Panc1 (cell line): Measurements from ENCODE around the gene MGAT5. TPM values are rescaled to one million over a fixed set of nuclear protein-coding genes. Genes with fewer than 3 reads are reported as not detected.

Source experiments
- ATAC-seq: fragments of 200-7000 bp; cut with Tn5 transposase; 2 replicates; pipeline ENCODE4 v1.9.1; 2020; ENCODE audit warnings: mild to moderate bottlenecking, moderate library complexity
- BruUV-seq: library from RNA; stranded (reverse); fragments of 400-500 nt; replicated peaks from 2 replicates; lab custom pipeline; 2021; lab: Mats Ljungman, UMichigan
- CTCF ChIA-PET: fragments of 300-600 bp; sonication (Branson Sonifier 250); formaldehyde crosslinking; loops from one replicate; lab custom pipeline; 2022; ENCODE audit warnings: antibody characterized with exemption; lab: Charles Lee
- POLR2A ChIA-PET: fragments of 300-600 bp; sonication (Branson Sonifier 250); formaldehyde crosslinking; loops from one replicate; lab custom pipeline; 2022; ENCODE audit warnings: antibody characterized with exemption; lab: Charles Lee
- DNase-seq: peaks from one replicate; pipeline ENCODE4 v3.0.0-alpha.2; 2010; ENCODE audit warnings: low read depth, low spot score
- H3K27ac ChIP-seq: 2 replicates; pipeline ENCODE4 v1.5.1; 2011; ENCODE audit warnings: mild to moderate bottlenecking, low read length, inconsistent platforms
- H3K27me3 ChIP-seq: fragments of 200-500 bp; sonication (Bioruptor generic); 2 replicates; pipeline ENCODE4 v1.6.0; 2014; ENCODE audit warnings: low read length, inconsistent platforms; ENCODE audit not compliant: control insufficient read depth, insufficient read depth
- H3K36me3 ChIP-seq: fragments of 200-500 bp; sonication (Bioruptor generic); 2 replicates; pipeline ENCODE4 v1.5.1; 2014; ENCODE audit warnings: inconsistent platforms, mild to moderate bottlenecking, low read length, moderate library complexity; ENCODE audit not compliant: control insufficient read depth, insufficient read depth
- H3K4me1 ChIP-seq: 2 replicates; pipeline ENCODE4 v1.5.1; 2011; ENCODE audit warnings: inconsistent platforms, mild to moderate bottlenecking, low read length, moderate library complexity; ENCODE audit not compliant: control insufficient read depth, insufficient read depth
- H3K4me3 ChIP-seq, 2 experiments: 2 replicates each; pipeline ENCODE4 v1.5.1; 2011 to 2012; ENCODE audit warnings: low read depth in 2 of 2, low read length in 2 of 2, mild to moderate bottlenecking in 2 of 2, inconsistent platforms in 1 of 2, moderate library complexity in 1 of 2
- H3K9me3 ChIP-seq: fragments of 200-500 bp; sonication (Bioruptor generic); 2 replicates; pipeline ENCODE4 v1.5.1; 2014; ENCODE audit warnings: low read depth, mild to moderate bottlenecking, inconsistent platforms, low read length, moderate library complexity; ENCODE audit not compliant: control insufficient read depth, insufficient read depth
- POLR2AphosphoS5 ChIP-seq: IDR thresholded peaks from 2 replicates; pipeline ENCODE4 v1.6.1; 2012; ENCODE audit warnings: mild to moderate bottlenecking, low read depth, low read length, moderate library complexity
- SIN3A ChIP-seq: IDR thresholded peaks from 2 replicates; pipeline ENCODE4 v1.6.1; 2012; ENCODE audit warnings: low read depth, mild to moderate bottlenecking, low read length, moderate library complexity, borderline replicate concordance; ENCODE audit not compliant: insufficient read depth
- TCF7L2 ChIP-seq: IDR thresholded peaks from 2 replicates; pipeline ENCODE4 v1.6.1; 2011; ENCODE audit warnings: mild to moderate bottlenecking, low read depth, low read length, inconsistent platforms
- in situ Hi-C: cut with HindIII; loops from 2 replicates; pipeline ENCODE4 v1.10.0; 2016; ENCODE audit warnings: low sequenced_read_pairs, low pct_unique_long_range_greater_than_20kb
- intact Hi-C: fragments of 100-400 bp; cut with micrococcal nuclease; formaldehyde crosslinking; loops from one replicate; pipeline ENCODE4 v1.10.0; 2022; ENCODE audit not compliant: unreplicated experiment
- total RNA-seq: library from RNA; stranded (reverse); gene quantifications from one replicate; pipeline ENCODE4 v1.2.1, GENCODE V29; 2021; ENCODE audit not compliant: unreplicated experiment
- TF ChIP-seq, protein P1 (sequence below), 2 experiments: IDR thresholded peaks; 2 replicates each; pipeline ENCODE4 v1.6.1; 2011 to 2012; ENCODE audit warnings: low read depth in 2 of 2, control low read depth in 1 of 2, low read length in 1 of 2, mild to moderate bottlenecking in 1 of 2, moderate library complexity in 1 of 2; ENCODE audit not compliant: insufficient read depth in 1 of 2
- TF ChIP-seq, protein P2 (sequence below): fragments of 450-650 bp; IDR thresholded peaks from 2 replicates; pipeline ENCODE4 v1.5.1; 2017; ENCODE audit warnings: mild to moderate bottlenecking

The MGAT5 gene
- total RNA-seq, 1 experiment from 2014 or later = 22.1 TPM

DNA sequence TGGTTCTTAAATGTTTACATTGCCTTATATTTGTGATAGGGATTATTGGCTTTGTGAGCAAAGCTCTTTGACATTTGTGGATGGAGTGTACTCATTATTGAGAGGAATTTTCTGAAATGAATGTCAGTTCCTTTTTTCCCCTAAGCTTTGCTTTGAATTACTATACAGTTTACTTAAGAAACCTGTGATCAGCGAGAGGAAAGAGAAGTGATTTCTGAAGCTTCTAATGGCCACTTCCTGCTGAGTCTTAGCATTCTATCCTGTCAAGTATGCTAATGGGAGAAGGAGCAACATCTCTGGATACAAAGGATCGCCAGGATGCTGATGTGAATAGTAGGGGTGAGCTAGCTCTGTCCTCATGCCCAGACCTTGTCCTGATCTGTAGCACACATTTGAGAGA is 47.8 kb upstream of the MGAT5 start:
- no peak for DNase-seq
- Histone ChIP-seq H3K27me3 (no peaks in the 10 kb centered on the region), H3K36me3 (no peaks in the 10 kb centered on the region), H3K9me3 (no peaks in the 10 kb centered on the region), H3K4me3 (no peak overlapping the region), H3K4me1 (no peaks in the 10 kb centered on the region), H3K27ac (no peak overlapping the region)
- intact Hi-C loops = loop anchor here (5.0 kb wide), 2 partner anchors 89 to 319 kb away; no protein-coding TSS in a partner anchor
- BruUV-seq = no TSS peak
- TF ChIP-seq, protein P1, sequence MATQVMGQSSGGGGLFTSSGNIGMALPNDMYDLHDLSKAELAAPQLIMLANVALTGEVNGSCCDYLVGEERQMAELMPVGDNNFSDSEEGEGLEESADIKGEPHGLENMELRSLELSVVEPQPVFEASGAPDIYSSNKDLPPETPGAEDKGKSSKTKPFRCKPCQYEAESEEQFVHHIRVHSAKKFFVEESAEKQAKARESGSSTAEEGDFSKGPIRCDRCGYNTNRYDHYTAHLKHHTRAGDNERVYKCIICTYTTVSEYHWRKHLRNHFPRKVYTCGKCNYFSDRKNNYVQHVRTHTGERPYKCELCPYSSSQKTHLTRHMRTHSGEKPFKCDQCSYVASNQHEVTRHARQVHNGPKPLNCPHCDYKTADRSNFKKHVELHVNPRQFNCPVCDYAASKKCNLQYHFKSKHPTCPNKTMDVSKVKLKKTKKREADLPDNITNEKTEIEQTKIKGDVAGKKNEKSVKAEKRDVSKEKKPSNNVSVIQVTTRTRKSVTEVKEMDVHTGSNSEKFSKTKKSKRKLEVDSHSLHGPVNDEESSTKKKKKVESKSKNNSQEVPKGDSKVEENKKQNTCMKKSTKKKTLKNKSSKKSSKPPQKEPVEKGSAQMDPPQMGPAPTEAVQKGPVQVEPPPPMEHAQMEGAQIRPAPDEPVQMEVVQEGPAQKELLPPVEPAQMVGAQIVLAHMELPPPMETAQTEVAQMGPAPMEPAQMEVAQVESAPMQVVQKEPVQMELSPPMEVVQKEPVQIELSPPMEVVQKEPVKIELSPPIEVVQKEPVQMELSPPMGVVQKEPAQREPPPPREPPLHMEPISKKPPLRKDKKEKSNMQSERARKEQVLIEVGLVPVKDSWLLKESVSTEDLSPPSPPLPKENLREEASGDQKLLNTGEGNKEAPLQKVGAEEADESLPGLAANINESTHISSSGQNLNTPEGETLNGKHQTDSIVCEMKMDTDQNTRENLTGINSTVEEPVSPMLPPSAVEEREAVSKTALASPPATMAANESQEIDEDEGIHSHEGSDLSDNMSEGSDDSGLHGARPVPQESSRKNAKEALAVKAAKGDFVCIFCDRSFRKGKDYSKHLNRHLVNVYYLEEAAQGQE (IDR thresholded peaks at IDR 0.05; ENCODE audit: insufficient read depth in 1 of 2, low read depth in 2 of 2, low read length in 1 of 2) = no peak
- TF ChIP-seq TCF7L2 (no peak), POLR2AphosphoS5 (no peak), SIN3A (no peak)
- TF ChIP-seq, protein P2, sequence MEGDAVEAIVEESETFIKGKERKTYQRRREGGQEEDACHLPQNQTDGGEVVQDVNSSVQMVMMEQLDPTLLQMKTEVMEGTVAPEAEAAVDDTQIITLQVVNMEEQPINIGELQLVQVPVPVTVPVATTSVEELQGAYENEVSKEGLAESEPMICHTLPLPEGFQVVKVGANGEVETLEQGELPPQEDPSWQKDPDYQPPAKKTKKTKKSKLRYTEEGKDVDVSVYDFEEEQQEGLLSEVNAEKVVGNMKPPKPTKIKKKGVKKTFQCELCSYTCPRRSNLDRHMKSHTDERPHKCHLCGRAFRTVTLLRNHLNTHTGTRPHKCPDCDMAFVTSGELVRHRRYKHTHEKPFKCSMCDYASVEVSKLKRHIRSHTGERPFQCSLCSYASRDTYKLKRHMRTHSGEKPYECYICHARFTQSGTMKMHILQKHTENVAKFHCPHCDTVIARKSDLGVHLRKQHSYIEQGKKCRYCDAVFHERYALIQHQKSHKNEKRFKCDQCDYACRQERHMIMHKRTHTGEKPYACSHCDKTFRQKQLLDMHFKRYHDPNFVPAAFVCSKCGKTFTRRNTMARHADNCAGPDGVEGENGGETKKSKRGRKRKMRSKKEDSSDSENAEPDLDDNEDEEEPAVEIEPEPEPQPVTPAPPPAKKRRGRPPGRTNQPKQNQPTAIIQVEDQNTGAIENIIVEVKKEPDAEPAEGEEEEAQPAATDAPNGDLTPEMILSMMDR = no peak
- ChIA-PET POLR2A (no interaction called here), CTCF (interaction anchor here (1.0 kb wide), 1 partner anchor 88 kb away, joined by 3 read pairs; no protein-coding TSS in a partner anchor)
- ATAC-seq = no peak
- in situ Hi-C loops = no loop called here

DNA sequence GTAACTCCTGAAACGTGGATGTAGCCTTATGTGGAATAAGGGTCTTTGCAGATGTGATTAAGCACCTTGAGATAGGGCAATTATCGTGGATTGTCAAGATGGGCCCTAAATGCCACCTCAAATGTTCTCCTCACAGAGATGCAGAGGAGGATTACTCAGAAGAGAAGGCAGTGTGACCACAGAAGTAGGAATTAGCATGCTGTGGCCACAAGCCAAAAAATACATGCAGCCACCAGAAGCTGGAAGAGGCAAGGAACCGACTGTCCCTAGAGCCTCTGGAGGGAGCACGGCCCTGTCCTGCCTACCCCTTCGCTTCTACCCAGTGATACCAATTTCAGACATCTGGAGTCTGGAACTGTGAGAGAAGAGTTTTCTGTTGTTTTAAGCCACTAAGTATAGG is 47.3 kb upstream of the MGAT5 start:
- H3K36me3 ChIP-seq = no peaks in the 10 kb centered on the region
- ATAC-seq (no peak), DNase-seq (no peak)
- H3K9me3 ChIP-seq = no peaks in the 10 kb centered on the region
- H3K4me1 ChIP-seq = no peaks in the 10 kb centered on the region
- ChIA-PET CTCF (interaction anchor here (1.3 kb wide), 1 partner anchor 88 kb away, joined by 3 read pairs; no protein-coding TSS in a partner anchor), POLR2A (no interaction called here)
- no peak overlapping the region for H3K27ac ChIP-seq
- TF ChIP-seq POLR2AphosphoS5 = no peak
- TF ChIP-seq SIN3A = no peak
- no peak for TF ChIP-seq TCF7L2
- in situ Hi-C loops = no loop called here
- H3K27me3 ChIP-seq = no peaks in the 10 kb centered on the region
- no TSS peak for BruUV-seq
- intact Hi-C loops = loop anchor here (5.0 kb wide), 2 partner anchors 89 to 319 kb away; no protein-coding TSS in a partner anchor
- no peak overlapping the region for H3K4me3 ChIP-seq

DNA sequence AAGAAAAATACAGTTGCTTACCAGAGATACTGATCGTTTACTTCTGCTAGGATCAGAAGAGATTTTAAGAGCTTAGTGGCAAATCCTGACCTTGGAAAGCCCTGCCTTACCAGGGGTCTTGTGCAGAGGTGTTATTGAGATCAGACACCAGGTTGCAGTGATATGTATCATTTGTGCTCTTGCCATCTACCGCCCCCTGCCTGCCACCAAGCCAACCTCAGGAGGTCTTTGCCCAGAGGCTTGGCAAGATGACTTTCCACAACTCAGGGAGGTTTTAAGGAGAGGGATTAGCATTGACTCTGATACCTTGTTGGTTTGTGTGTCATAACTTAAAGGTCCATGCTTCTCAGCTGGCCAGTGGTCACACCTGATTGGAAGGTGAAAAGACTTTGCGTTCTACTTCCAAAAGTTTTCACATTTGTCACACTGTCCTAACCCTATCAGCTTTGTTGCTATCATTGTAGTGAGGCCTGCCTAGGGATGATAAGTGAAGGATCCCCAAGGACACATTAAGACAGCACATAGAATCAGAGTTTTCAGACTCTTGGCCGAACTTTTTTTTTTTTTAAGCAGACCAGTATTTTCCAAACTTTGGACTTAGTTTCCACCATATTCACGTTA is 46.2 kb upstream of the MGAT5 start:
- ChIA-PET POLR2A (no interaction called here), CTCF (interaction anchor here (1.3 kb wide), 1 partner anchor 89 kb away, joined by 3 read pairs; no protein-coding TSS in a partner anchor)
- H3K4me3 ChIP-seq = no peak overlapping the region
- no TSS peak for BruUV-seq
- intact Hi-C loops = loop anchor here (5.0 kb wide), 2 partner anchors 90 to 320 kb away; no protein-coding TSS in a partner anchor
- H3K36me3 ChIP-seq = no peaks in the 10 kb centered on the region
- no peak overlapping the region for H3K27ac ChIP-seq
- in situ Hi-C loops = no loop called here
- no peaks in the 10 kb centered on the region for H3K27me3 ChIP-seq
- no peak for TF ChIP-seq SIN3A
- TF ChIP-seq, protein P2 = peak; percentile 84
- DNase-seq (peak; percentile 33), ATAC-seq (peak; percentile 85)
- H3K9me3 ChIP-seq = no peaks in the 10 kb centered on the region
- H3K4me1 ChIP-seq = no peaks in the 10 kb centered on the region
